ENCODE measurements around the gene DTX2.
"Not testable (repeated sequence)": the region's sequence is repeated elsewhere in the genome, so short reads cannot be mapped to it uniquely, and the experiment has no call there.

GRCh38 chr7:76462271-76462882 is 868 bp downstream of the DTX2 start:
- TF ChIP-seq POLR2A (IDR thresholded peaks at IDR 0.05; ENCODE audit: low read length); GATA1 (IDR thresholded peaks at IDR 0.05; ENCODE audit: low read depth, low read length): not testable (repeated sequence)
